ENCODE data around the gene GALNT16.

- TF ChIP-seq CTCF (IDR thresholded peaks at IDR 0.05) (no peak), POLR2AphosphoS5 (IDR thresholded peaks at IDR 0.05) (no peak)
These were observed 78.0 kb downstream of the GALNT16 start for GRCh38 chr14:69337984-69338383.
